ENCODE results near the gene B4GALT1.

DNA sequence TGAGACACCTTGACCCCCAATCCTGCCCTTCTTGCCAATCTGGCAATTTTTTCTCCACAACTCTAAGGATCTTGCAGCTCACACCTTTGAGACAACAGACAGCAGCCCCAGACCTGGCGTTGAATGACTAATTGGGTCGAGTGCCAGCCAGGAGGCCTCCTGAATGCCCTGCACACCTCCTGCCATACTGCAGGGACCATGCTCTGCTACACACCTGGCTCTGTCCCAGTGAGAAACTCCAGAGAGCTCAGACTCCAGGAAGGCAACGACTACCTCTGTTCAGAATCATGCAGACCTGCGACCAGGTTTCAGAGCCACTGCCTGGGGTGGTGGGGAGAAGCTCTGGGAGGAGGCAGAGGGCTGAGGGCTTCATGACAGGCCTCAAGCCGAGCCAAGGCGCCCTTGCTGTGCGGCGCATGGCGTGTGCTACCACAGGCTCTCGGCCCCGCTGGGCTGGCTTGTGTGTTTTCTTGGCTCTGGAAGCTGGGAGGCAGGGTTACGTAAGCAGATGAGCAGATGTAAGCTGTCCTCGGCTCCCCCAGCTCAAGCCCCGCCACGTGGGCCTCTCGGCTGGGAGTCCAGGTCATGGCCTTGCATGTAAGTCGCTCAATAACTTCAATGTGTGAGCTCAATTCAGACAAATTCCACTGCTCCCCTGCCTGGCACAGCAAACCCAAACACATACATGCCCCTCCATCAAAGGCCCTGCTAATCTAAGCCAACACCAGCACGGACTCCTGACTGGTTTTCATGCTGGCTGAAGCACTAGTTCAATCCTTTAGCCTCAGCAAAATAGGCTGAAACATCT is 27.5 kb downstream of the B4GALT1 start:
- TF ChIP-seq, protein P1, sequence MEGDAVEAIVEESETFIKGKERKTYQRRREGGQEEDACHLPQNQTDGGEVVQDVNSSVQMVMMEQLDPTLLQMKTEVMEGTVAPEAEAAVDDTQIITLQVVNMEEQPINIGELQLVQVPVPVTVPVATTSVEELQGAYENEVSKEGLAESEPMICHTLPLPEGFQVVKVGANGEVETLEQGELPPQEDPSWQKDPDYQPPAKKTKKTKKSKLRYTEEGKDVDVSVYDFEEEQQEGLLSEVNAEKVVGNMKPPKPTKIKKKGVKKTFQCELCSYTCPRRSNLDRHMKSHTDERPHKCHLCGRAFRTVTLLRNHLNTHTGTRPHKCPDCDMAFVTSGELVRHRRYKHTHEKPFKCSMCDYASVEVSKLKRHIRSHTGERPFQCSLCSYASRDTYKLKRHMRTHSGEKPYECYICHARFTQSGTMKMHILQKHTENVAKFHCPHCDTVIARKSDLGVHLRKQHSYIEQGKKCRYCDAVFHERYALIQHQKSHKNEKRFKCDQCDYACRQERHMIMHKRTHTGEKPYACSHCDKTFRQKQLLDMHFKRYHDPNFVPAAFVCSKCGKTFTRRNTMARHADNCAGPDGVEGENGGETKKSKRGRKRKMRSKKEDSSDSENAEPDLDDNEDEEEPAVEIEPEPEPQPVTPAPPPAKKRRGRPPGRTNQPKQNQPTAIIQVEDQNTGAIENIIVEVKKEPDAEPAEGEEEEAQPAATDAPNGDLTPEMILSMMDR (IDR thresholded peaks at IDR 0.05), result no peak
- TF ChIP-seq POLR2AphosphoS5 (IDR thresholded peaks at IDR 0.05) (peak; percentile 26 to 60 (median 56)), POLR2A (IDR thresholded peaks at IDR 0.05) (no peak), EP300 (IDR thresholded peaks at IDR 0.05) (no peak)

Data from sigmoid colon (tissue), 4 donors.